GM11168 (cell line): ENCODE data around the gene LARGE2.

Experiments used
- in situ Hi-C: fragments of 300-500 bp; cut with MboI; formaldehyde crosslinking; loops from one replicate; pipeline ENCODE4 v1.12.0; 2022; ENCODE audit warnings: low sequenced_read_pairs; ENCODE audit not compliant: unreplicated experiment

Gene LARGE2

DNA sequence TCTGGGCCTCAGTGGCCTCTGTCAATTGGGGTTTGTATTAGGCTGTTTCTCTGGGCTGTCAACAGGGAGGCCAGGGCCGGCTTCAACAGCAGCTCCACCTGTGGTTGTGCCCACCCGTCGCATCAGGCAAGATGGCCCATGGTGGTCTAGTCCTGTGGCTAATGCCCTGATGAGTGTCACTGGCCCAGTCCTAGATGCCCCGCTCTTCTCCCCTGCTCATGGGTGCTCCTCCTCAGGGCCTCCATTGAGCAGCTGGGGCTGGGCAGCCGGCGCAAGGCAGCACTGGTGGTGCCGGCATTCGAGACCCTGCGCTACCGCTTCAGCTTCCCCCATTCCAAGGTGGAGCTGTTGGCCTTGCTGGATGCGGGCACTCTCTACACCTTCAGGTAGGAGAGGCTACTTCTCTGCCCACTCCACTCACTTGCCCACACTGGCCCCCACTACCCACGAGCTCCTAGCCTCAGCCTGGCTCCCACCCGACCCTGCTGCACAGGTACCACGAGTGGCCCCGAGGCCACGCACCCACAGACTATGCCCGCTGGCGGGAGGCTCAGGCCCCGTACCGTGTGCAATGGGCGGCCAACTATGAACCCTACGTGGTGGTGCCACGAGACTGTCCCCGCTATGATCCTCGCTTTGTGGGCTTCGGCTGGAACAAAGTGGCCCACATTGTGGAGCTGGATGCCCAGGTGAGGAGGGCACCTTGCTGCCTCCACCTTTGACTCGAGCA, 5.4 kb downstream of the LARGE2 start:
- in situ Hi-C loops, result no loop called here

- in situ Hi-C loops, result no loop called here
These were observed 6.2 kb downstream of the LARGE2 start for GRCh38 chr11:45928535-45929215.

GRCh38 chr11:45929486-45930030, 7.1 kb downstream of the LARGE2 start:
- in situ Hi-C loops, result no loop called here

- in situ Hi-C loops, result no loop called here
These were observed 7.8 kb downstream of the LARGE2 start for GRCh38 chr11:45930031-45930794.

DNA sequence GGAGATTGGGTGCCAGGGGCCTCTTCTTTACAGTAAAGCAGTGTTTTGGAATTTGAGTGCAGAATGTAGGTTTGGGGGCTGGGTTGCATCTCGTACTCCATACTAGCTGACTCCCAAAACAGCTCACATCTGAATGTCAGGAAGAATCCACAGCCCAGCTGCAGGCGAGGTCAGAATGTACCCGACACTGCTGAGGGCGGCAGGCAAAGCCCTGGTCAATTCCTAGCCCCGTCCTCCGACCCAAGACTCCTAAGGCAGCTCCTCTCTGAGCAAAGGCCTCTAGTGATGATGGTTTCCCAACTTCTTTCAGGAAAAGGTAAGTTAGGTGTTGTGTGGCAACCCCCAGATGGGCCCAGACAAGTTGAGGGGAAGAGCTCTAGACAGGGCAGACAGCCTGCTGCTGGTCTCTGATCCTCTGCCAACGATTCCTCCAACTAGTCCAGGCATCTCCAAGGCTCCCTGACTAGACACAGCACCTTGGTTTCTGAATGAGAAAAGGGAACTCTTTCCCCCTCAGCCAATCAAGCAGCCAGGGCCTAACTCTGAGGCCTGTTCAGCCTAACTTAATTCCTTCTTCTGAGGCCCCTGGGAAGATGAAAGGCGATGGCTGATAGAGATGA, 8.6 kb downstream of the LARGE2 start:
- in situ Hi-C loops, result no loop called here

- in situ Hi-C loops, result no loop called here
These were observed 9.3 kb downstream of the LARGE2 start for GRCh38 chr11:45931739-45932138.

- in situ Hi-C loops, result no loop called here
These were observed 9.8 kb downstream of the LARGE2 start for GRCh38 chr11:45932217-45932616.

DNA sequence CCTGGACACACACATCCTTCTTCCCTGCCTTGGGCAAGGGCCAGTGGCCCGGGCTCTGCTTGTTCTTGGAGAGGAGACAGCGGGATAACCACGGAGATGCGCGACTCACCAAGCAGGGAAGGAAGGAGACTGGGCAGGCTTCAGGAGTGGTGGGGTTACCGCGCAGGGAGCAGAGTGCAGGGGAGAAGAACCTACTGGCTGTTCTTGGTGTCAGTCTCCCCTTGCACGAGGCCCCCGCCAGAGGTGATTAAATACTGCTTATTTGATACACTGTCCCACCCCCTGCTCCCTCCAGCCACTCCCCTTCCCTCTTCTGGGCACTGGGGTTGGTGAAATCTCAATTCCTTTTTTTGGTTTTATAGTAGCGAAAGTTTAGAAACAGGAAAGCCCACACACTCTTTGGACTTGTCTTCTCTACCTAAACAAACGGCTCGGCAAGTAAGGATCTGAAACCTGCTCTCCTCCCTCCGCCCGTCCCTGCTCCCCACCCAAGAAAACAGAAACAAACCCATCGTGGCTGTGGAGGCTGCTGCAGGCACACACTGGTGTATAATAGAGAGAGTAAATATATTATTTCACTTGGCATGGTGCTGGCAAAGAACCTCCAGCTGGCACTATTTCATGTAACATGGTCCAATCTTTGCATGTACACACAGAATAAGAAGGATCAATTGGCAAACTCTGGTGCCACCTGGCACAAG, 10.8 kb downstream of the LARGE2 start:
- in situ Hi-C loops, result no loop called here

GRCh38 chr11:45933846-45934579, 11.6 kb downstream of the LARGE2 start:
- in situ Hi-C loops, result no loop called here

DNA sequence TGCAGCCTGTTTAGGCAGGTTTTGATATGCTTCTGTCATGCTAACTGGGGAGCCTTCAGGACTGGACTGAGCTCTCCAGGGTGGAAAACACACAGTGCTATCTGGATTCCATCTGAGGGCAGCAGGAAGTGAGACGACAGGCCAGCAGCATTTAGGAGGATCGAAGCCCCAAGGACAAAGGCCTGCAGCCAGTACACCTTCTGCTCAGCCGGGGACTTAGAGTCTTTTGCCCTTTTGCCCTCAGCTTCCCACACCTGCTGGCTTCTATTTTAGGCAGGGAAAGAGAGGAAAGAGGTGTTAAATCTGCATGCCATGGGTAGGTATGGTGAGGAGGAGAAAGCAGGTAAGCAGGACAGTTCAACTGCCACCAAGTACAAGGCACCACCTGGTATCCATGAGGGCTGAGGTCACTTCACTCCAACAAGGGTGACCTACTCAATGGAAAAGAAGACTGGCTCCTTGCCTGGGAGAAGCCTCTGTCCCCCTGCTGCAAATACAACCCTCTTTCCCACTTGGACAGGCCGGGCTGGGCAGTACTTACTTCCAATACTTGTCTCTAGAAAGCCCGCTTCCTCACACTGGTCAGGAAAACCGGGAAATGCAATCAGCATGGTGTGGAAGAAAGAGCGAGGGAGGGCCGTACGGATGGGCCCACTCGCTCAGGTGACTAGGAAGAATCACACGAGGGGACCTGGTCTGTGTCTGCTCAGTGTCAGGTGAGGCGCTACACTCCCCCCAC, 12.3 kb downstream of the LARGE2 start:
- in situ Hi-C loops, result no loop called here

- in situ Hi-C loops, result no loop called here
These were observed 13.1 kb downstream of the LARGE2 start for GRCh38 chr11:45935349-45936064.

- in situ Hi-C loops, result no loop called here
These were observed 14.1 kb downstream of the LARGE2 start for GRCh38 chr11:45936511-45937054.

DNA sequence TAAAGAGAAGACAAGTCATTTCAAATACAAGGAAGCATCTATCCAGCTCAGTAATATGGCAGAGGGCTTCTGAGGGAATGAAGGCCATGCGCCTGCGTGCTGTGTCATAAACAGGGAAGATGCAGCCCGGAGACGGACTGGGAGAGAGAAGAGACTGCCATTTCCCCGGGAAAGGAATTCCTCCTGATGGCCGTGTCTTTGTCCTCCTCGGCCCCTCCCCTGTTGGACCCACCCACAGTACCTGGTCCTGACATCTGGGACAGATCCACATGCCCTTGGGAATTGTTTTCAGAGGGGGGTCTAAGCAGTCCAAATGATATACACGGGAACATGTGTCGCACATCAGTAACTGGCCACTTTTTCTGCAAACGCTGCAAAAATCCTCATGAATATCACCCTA, 15.5 kb downstream of the LARGE2 start:
- in situ Hi-C loops, result no loop called here

- in situ Hi-C loops, result no loop called here
These were observed 17.4 kb downstream of the LARGE2 start for GRCh38 chr11:45939836-45940235.

DNA sequence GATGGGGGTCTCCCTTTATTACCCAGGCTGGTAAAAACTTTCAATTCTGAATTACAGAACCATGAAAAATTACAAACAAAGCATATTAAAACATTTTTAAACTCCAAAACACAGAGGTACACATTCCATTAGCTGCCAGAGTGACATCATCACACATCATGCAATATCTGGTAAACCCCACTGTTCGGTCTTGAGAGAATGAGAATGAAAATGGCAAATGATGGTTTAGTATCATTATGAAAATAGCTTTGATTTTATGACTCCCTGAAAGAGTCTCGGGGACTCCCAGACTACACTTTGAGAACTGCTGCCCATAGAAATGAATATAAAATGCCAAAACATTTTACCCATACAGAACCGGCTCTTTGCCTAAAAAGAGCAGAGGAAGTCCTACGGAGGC, 18.8 kb downstream of the LARGE2 start:
- in situ Hi-C loops, result no loop called here

- in situ Hi-C loops, result no loop called here
These were observed 19.9 kb downstream of the LARGE2 start for GRCh38 chr11:45942381-45942780.

DNA sequence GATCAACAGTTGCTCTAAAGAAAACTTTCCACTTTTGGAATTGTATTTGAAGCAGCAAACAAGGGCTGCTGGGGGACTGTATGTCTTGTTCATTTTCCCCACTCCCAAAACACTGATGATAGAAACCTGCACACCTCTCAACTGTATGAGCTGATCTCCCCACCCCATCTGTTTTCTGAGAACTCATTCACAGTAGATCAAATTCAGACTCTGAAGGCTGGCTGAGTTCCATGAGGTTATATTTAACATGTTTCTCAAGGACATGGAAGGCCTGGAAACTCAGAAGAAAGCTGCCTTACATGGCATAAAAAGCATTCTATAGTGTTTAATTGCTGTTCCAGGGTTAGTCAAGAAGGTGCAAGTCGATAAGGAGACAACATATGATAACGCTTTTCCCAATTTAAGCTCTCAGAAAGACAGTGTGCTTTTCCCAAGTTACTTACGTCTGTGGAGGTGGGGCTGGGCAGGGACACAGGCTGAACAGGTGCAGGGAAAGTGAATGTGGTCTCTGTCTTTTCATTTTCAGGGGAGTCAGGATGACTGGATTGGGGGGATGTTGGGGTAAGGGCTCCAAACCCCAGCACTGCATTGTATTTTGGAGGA, 23.0 kb downstream of the LARGE2 start:
- in situ Hi-C loops, result no loop called here
